ENCODE data around the gene LIME1. TPM values are rescaled to one million over a fixed set of nuclear protein-coding genes. Genes with fewer than 3 reads are reported as not detected.

The LIME1 gene
- total RNA-seq, 5 donors from 2014 or later (not counting 1 experiment from before 2014, with no cell fraction given), result 144 to 248 (median 172) TPM

GRCh38 chr20:63694584-63695423 is 41.7 kb upstream of the LIME1 start:
- DNase-seq (no peak), ATAC-seq (replicated peaks in 1 of 4) (no peak)
- Histone ChIP-seq H3K4me1 (ENCODE audit: control insufficient read depth in 1 of 2, extremely low read depth in 1 of 2, insufficient read depth in 2 of 2, low read length in 2 of 2) (peaks cover 2 to 59% of the 10 kb centered on the region in 2 experiments), H3K4me3 (ENCODE audit: control insufficient read depth in 1 of 2, extremely low read depth in 1 of 2, low read length in 1 of 2) (no peak overlapping the region), H3K27me3 (replicated peaks in 1 of 2; ENCODE audit: control insufficient read depth in 2 of 2, extremely low read depth in 1 of 2, insufficient read depth in 2 of 2, low read length in 1 of 2) (no peaks in the 10 kb centered on the region), H3K36me3 (ENCODE audit: control insufficient read depth in 2 of 2, extremely low read depth in 1 of 2, insufficient read depth in 1 of 2, low read length in 1 of 2) (peaks cover 0 to 14% of the 10 kb centered on the region in 2 donors), H3K9me3 (no peaks in the 10 kb centered on the region), H3K27ac (ENCODE audit: low read length) (no peak overlapping the region)
- Mint-ChIP-seq H3K27me3 (no peaks in the 10 kb centered on the region), H3K36me3 (no peaks in the 10 kb centered on the region), H3K9me3 (no peaks in the 10 kb centered on the region), H3K4me1 (peaks cover 5 to 21% (median 9%) of the 10 kb centered on the region in 3 donors), H3K4me3 (no peak overlapping the region), H3K27ac (no peak overlapping the region)
- ChIA-PET POLR2A (no interaction called here), CTCF (no interaction called here)
- 97% methylated on average over 30 of the region's 37 CpGs for WGBS (ENCODE audit: insufficient coverage)

- Mint-ChIP-seq H3K27ac (peak overlapping the region in 1 of 2 donors; percentile 55), H3K4me1 (peaks cover 5 to 26% (median 9%) of the 10 kb centered on the region in 3 donors), H3K9me3 (no peaks in the 10 kb centered on the region), H3K4me3 (peak overlapping the region in 1 of 3 donors; percentile 64), H3K36me3 (no peaks in the 10 kb centered on the region), H3K27me3 (no peaks in the 10 kb centered on the region)
- CTCF ChIA-PET, result no interaction called here
- H3K4me3 ChIP-seq (ENCODE audit: control insufficient read depth in 1 of 2, extremely low read depth in 1 of 2, low read length in 1 of 2), result no peak overlapping the region
- POLR2A ChIA-PET, result no interaction called here
- WGBS (ENCODE audit: insufficient coverage), result 85% methylated on average over 23 of the region's 25 CpGs
- H3K9me3 ChIP-seq, result no peaks in the 10 kb centered on the region
- H3K27ac ChIP-seq (ENCODE audit: low read length), result no peak overlapping the region
- no peaks in the 10 kb centered on the region for H3K27me3 ChIP-seq (replicated peaks in 1 of 2; ENCODE audit: control insufficient read depth in 2 of 2, extremely low read depth in 1 of 2, insufficient read depth in 2 of 2, low read length in 1 of 2)
- no peak for ATAC-seq (replicated peaks in 1 of 4)
- peaks cover 0 to 16% of the 10 kb centered on the region in 2 donors for H3K36me3 ChIP-seq (ENCODE audit: control insufficient read depth in 2 of 2, extremely low read depth in 1 of 2, insufficient read depth in 1 of 2, low read length in 1 of 2)
- DNase-seq, result no peak
- peaks cover 2 to 68% of the 10 kb centered on the region in 2 experiments for H3K4me1 ChIP-seq (ENCODE audit: control insufficient read depth in 1 of 2, extremely low read depth in 1 of 2, insufficient read depth in 2 of 2, low read length in 2 of 2)
These were observed 40.8 kb upstream of the LIME1 start for GRCh38 chr20:63695424-63696305.

- Histone ChIP-seq H3K4me3 (ENCODE audit: control insufficient read depth in 1 of 2, extremely low read depth in 1 of 2, low read length in 1 of 2) (peak overlapping the region in 1 of 2 donors; percentile 36), H3K36me3 (ENCODE audit: control insufficient read depth in 2 of 2, extremely low read depth in 1 of 2, insufficient read depth in 1 of 2, low read length in 1 of 2) (peaks cover 0 to 16% of the 10 kb centered on the region in 2 donors), H3K9me3 (no peaks in the 10 kb centered on the region), H3K27ac (ENCODE audit: low read length) (no peak overlapping the region), H3K27me3 (replicated peaks in 1 of 2; ENCODE audit: control insufficient read depth in 2 of 2, extremely low read depth in 1 of 2, insufficient read depth in 2 of 2, low read length in 1 of 2) (no peaks in the 10 kb centered on the region), H3K4me1 (ENCODE audit: control insufficient read depth in 1 of 2, extremely low read depth in 1 of 2, insufficient read depth in 2 of 2, low read length in 2 of 2) (peaks cover 2 to 74% of the 10 kb centered on the region in 2 experiments)
- Mint-ChIP-seq H3K4me3 (peak overlapping the region in 2 of 3 donors; percentile 28 to 64), H3K4me1 (peaks cover 4 to 30% (median 12%) of the 10 kb centered on the region in 3 donors), H3K27me3 (no peaks in the 10 kb centered on the region), H3K9me3 (no peaks in the 10 kb centered on the region), H3K27ac (peak overlapping the region in 1 of 2 donors; percentile 55), H3K36me3 (no peaks in the 10 kb centered on the region)
- ChIA-PET CTCF (no interaction called here), POLR2A (no interaction called here)
- WGBS (ENCODE audit: insufficient coverage), result 35% methylated on average over 2 of the region's 6 CpGs
- DNase-seq (peak in 27 of 35 experiments; percentile 14 to 62 (median 36)), ATAC-seq (replicated peaks in 1 of 4) (peak; percentile 65 to 80 (median 70))
These were observed 40.2 kb upstream of the LIME1 start for GRCh38 chr20:63696306-63696627.

GRCh38 chr20:63696628-63697356 is 39.7 kb upstream of the LIME1 start, which contains the start of gene TNFRSF6B:
TSS of gene TNFRSF6B (plus strand) at chr20:63696652. CDS start at chr20:63696768, 116 bp downstream.
- H3K9me3 ChIP-seq, result no peaks in the 10 kb centered on the region
- Mint-ChIP-seq H3K4me3 (peak within 1 kb of the TSS in 2 of 3 donors; percentile 28 to 64), H3K27me3 (no peaks in the 10 kb centered on the region), H3K27ac (peak within 1 kb of the TSS in 1 of 2 donors; percentile 55), H3K4me1 (peaks cover 0 to 32% (median 12%) of the 10 kb centered on the region in 3 donors), H3K36me3 (no peaks in the 10 kb centered on the region), H3K9me3 (no peaks in the 10 kb centered on the region)
- WGBS (ENCODE audit: insufficient coverage), result 7% methylated on average over 48 of the region's 52 CpGs
- ChIA-PET CTCF (no interaction called here), POLR2A (interaction anchor here in 1 of 2 donors (0.5 kb wide), 1 partner anchor 72 kb away, joined by 3 read pairs; no protein-coding TSS in a partner anchor)
- peak within 1 kb of the TSS; percentile 15 to 36 for H3K4me3 ChIP-seq (ENCODE audit: control insufficient read depth in 1 of 2, extremely low read depth in 1 of 2, low read length in 1 of 2)
- ATAC-seq (replicated peaks in 1 of 4) (peak; percentile 22 to 48 (median 42)), DNase-seq (peak in 9 of 35 experiments; percentile 7 to 34 (median 22))
- peaks cover 2 to 79% of the 10 kb centered on the region in 2 experiments for H3K4me1 ChIP-seq (ENCODE audit: control insufficient read depth in 1 of 2, extremely low read depth in 1 of 2, insufficient read depth in 2 of 2, low read length in 2 of 2)
- peaks cover 0 to 16% of the 10 kb centered on the region in 2 donors for H3K36me3 ChIP-seq (ENCODE audit: control insufficient read depth in 2 of 2, extremely low read depth in 1 of 2, insufficient read depth in 1 of 2, low read length in 1 of 2)
- H3K27me3 ChIP-seq (replicated peaks in 1 of 2; ENCODE audit: control insufficient read depth in 2 of 2, extremely low read depth in 1 of 2, insufficient read depth in 2 of 2, low read length in 1 of 2), result no peaks in the 10 kb centered on the region
- no peak within 1 kb of the TSS for H3K27ac ChIP-seq (ENCODE audit: low read length)

GRCh38 chr20:63697357-63697867 is 39.1 kb upstream of the LIME1 start:
- peak overlapping the region in 1 of 2 donors; percentile 36 for H3K4me3 ChIP-seq (ENCODE audit: control insufficient read depth in 1 of 2, extremely low read depth in 1 of 2, low read length in 1 of 2)
- Mint-ChIP-seq H3K27ac (no peak overlapping the region), H3K27me3 (no peaks in the 10 kb centered on the region), H3K4me3 (peak overlapping the region in 2 of 3 donors; percentile 24 to 64), H3K9me3 (no peaks in the 10 kb centered on the region), H3K4me1 (peaks cover 0 to 37% (median 12%) of the 10 kb centered on the region in 3 donors), H3K36me3 (no peaks in the 10 kb centered on the region)
- H3K27ac ChIP-seq (ENCODE audit: low read length), result no peak overlapping the region
- no peaks in the 10 kb centered on the region for H3K27me3 ChIP-seq (replicated peaks in 1 of 2; ENCODE audit: control insufficient read depth in 2 of 2, extremely low read depth in 1 of 2, insufficient read depth in 2 of 2, low read length in 1 of 2)
- ATAC-seq (replicated peaks in 1 of 4) (no peak), DNase-seq (no peak)
- CTCF ChIA-PET, result no interaction called here
- peaks cover 2 to 16% of the 10 kb centered on the region in 2 donors for H3K36me3 ChIP-seq (ENCODE audit: control insufficient read depth in 2 of 2, extremely low read depth in 1 of 2, insufficient read depth in 1 of 2, low read length in 1 of 2)
- 79% methylated on average over 3 of the region's 7 CpGs for WGBS (ENCODE audit: insufficient coverage)
- POLR2A ChIA-PET, result interaction anchor here in 1 of 2 donors (0.5 kb wide), 1 partner anchor 72 kb away, joined by 3 read pairs; no protein-coding TSS in a partner anchor
- no peaks in the 10 kb centered on the region for H3K9me3 ChIP-seq
- H3K4me1 ChIP-seq (ENCODE audit: control insufficient read depth in 1 of 2, extremely low read depth in 1 of 2, insufficient read depth in 2 of 2, low read length in 2 of 2), result peaks cover 2 to 83% of the 10 kb centered on the region in 2 experiments

All from T-cell (primary cell).